Cardiac muscle cell (in vitro differentiated cells and primary cell): ENCODE measurements around the gene AP3D1. TPM values are rescaled to one million over a fixed set of nuclear protein-coding genes. Genes with fewer than 3 reads are reported as not detected.
"Not testable (repeated sequence)": the region's sequence is repeated elsewhere in the genome, so short reads cannot be mapped to it uniquely, and the experiment has no call there.

Experiments
- DNase-seq, 2 donors: peaks; one replicate each; pipeline versions ENCODE4 v3.0.0 to v3.0.0-alpha.2; 2010 to 2017; ENCODE audit warnings: low read depth in 1 of 2, low spot score in 1 of 2
- H3K27ac ChIP-seq: fragments of 200-600 bp; sonication (generic); 2 replicates; pipeline ENCODE4 v1.5.1; 2016
- H3K27me3 ChIP-seq: fragments of 200-600 bp; sonication (generic); 2 replicates; pipeline ENCODE4 v1.6.0; 2016; ENCODE audit warnings: control low read depth
- H3K36me3 ChIP-seq: fragments of 200-600 bp; sonication (generic); 2 replicates; pipeline ENCODE4 v1.5.1; 2016; ENCODE audit warnings: control low read depth
- H3K4me1 ChIP-seq: fragments of 200-600 bp; sonication (generic); 2 replicates; pipeline ENCODE4 v1.8.1; 2017; ENCODE audit warnings: low read depth, mild to moderate bottlenecking, mixed run types
- H3K4me3 ChIP-seq: fragments of 200-600 bp; sonication (generic); 2 replicates; pipeline ENCODE4 v1.5.1; 2016; ENCODE audit warnings: mild to moderate bottlenecking
- H3K9me3 ChIP-seq: fragments of 200-600 bp; sonication (generic); 2 replicates; pipeline ENCODE4 v1.5.1; 2017; ENCODE audit warnings: low read depth, mild to moderate bottlenecking, control low read depth
- polyA plus RNA-seq: library from polyadenylated mRNA; unstranded; fragments of >200 nt; fragmentation: Nextera tagmentation; extraction: Ambion mirVana; gene quantifications from 2 replicates; pipeline ENCODE4 v1.2.1, GENCODE V29; 2016
- total RNA-seq: library from RNA; depleted of rRNA; stranded (reverse); fragments of >200 nt; gene quantifications from 2 replicates; pipeline ENCODE4 v1.2.3, GENCODE V29; 2016
- TF ChIP-seq, protein P1 (sequence below): IDR thresholded peaks from 2 replicates; pipeline ENCODE4 v1.5.1; 2012; ENCODE audit warnings: low read depth, mild to moderate bottlenecking, low read length

The AP3D1 gene
- total RNA-seq (118 and 125 TPM in 2 replicates), polyA plus RNA-seq (112 and 115 TPM in 2 replicates)

DNA sequence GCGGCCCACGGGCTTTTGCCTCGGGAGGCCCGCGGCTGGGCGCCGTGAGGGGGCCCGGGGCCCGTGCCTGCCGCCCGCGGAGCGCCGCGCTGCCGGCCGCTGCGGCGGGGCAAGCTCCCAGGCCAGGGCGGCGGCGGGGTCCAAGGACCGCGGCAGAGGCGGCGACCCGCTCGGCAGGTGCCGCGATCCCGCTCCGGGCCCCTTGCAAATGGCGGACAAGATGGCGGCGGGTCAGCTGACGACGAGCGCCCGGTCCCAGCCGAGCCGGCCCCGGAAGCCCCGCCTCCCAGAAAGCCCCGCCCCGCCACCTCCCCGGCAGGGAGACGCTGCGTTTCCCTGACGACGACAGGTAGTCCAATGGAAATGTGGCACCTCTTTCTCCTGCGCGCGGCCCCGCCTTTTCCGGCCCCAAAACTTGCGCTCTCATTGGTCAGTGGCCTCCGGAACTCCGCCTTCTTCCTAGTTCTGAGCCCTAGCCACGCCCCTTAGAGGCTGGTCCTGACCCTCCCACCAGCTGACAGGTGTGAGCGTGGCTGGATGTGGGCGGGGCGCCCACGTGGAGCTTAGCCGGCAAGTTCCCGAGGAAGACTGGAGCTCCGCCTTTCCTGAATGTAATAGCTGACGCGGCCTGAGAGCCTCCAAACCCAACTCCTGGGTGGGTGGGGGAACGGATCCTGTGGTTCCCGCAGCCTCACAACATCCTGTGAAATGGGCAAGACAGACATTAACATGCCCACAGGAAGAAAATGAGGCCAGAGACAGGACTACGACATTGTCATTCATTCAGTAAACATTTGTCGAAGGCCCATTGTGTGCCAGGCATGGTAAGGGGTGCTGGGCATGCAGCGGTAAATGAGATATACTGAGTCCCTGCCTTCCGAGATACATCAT, at the start of gene AP3D1:
AP3D1 (minus strand) TSS at position 228 of the 891 bp plus-strand sequence. CDS start 232 bp downstream, outside the sequence.
- peaks cover 19% of the 10 kb centered on the region for H3K4me1 ChIP-seq
- peak within 1 kb of the TSS; percentile 95 for H3K27ac ChIP-seq
- H3K9me3 ChIP-seq: no peaks in the 10 kb centered on the region
- TF ChIP-seq, protein P1, sequence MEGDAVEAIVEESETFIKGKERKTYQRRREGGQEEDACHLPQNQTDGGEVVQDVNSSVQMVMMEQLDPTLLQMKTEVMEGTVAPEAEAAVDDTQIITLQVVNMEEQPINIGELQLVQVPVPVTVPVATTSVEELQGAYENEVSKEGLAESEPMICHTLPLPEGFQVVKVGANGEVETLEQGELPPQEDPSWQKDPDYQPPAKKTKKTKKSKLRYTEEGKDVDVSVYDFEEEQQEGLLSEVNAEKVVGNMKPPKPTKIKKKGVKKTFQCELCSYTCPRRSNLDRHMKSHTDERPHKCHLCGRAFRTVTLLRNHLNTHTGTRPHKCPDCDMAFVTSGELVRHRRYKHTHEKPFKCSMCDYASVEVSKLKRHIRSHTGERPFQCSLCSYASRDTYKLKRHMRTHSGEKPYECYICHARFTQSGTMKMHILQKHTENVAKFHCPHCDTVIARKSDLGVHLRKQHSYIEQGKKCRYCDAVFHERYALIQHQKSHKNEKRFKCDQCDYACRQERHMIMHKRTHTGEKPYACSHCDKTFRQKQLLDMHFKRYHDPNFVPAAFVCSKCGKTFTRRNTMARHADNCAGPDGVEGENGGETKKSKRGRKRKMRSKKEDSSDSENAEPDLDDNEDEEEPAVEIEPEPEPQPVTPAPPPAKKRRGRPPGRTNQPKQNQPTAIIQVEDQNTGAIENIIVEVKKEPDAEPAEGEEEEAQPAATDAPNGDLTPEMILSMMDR: no peak
- H3K4me3 ChIP-seq: peak within 1 kb of the TSS; percentile 98
- no peaks in the 10 kb centered on the region for H3K27me3 ChIP-seq
- H3K36me3 ChIP-seq: no peaks in the 10 kb centered on the region
- peak; percentile 100 for DNase-seq

DNA sequence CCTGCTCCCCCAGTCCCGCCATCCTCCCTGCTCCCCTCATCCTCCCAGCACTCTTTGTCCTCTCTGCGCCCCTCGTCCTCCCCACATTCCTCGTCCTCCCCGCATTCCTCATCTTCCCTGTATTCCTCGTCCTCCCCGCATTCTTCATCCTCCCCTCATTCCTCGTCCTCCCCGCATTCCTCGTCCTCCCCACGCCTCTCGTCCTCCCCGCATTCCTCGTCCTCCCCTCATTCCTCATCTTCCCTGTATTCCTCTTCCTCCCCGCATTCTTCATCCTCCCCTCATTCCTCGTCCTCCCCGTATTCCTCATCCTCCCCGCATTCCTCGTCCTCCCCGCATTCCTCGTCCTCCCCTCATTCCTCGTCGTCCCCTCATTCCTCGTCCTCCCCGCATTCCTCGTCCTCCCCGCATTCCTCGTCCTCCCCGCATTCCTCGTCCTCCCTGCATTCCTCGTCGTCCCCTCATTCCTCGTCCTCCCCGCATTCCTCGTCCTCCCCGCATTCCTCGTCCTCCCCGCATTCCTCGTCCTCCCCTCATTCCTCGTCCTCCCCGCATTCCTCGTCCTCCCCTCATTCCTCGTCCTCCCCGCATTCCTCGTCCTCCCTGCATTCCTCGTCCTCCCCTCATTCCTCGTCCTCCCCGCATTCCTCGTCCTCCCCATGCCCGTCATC, 49.4 kb upstream of the AP3D1 start:
- H3K9me3 ChIP-seq, H3K4me3 ChIP-seq, H3K36me3 ChIP-seq, H3K27me3 ChIP-seq, H3K4me1 ChIP-seq, DNase-seq: not testable (repeated sequence)
- H3K27ac ChIP-seq: peak overlapping the region; percentile 28

DNA sequence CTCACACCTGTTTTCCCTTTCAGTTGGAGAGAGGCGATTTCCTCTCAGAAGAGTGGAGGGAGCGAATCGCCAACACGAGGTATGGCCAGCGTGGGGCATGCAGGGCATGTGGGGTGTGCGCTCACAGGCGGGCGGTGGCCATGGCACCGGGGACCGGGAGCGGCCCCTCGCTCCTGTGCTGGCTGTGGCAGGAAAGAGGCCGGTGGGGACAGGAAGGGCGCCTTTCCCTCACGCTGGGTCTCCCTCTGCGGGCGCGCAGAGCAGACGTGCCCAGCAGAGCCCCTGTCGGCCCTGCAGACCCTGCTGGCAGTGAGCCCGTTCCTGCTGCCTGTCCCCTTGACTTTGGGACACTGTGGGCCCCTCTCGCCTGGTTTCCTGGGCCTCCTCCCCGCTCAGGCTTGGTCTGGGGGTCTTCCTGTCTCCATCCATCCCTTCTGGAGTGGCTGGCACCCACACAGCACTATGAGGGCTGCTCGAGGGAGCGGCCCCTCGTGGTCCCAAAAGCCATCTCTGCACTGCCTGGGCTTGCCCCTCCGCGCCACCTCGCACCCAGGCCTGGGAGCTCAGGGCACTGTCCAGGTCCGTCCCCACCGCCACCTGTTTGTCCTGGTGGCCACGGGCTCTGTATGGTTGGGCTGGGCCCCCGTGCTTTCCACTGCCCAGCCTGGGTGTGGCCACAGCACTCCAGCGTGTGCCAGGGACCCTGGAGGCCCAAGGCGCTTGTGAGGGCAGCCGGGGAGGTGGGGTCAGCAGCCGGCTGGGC, 48.7 kb upstream of the AP3D1 start:
- H3K4me1 ChIP-seq: peaks cover 6% of the 10 kb centered on the region
- H3K4me3 ChIP-seq: no peak overlapping the region
- TF ChIP-seq, protein P1: no peak
- no peak for DNase-seq
- H3K27me3 ChIP-seq: no peaks in the 10 kb centered on the region
- peak overlapping the region; percentile 38 for H3K27ac ChIP-seq
- H3K9me3 ChIP-seq: no peaks in the 10 kb centered on the region
- H3K36me3 ChIP-seq: peaks cover 3% of the 10 kb centered on the region

DNA sequence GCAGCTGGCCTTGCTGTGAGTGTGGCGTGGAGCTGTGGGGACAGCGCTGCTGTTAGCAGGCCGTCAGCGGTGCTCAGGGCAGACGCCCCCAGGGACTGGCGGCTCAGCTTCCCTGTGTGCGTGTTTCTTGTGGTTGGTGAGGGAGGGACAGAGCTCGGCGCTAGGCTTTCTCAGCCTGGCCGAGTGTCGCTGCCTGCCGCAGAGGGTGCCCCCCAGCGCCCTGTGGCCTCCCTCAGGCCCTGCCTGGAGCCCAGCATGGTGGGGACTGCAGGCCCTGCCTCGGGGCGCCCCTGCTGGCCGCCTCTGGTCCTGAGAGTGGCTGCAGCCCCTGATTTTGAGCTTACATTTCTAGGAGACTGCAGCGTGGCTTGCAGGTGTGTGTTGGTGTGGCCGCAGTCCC, 47.8 kb upstream of the AP3D1 start:
- DNase-seq: peak in 1 of 2 donors; percentile 49
- Histone ChIP-seq H3K27ac (peak overlapping the region; percentile 38), H3K4me3 (no peak overlapping the region), H3K27me3 (no peaks in the 10 kb centered on the region), H3K9me3 (no peaks in the 10 kb centered on the region), H3K36me3 (peaks cover 3% of the 10 kb centered on the region), H3K4me1 (peaks cover 6% of the 10 kb centered on the region)
- TF ChIP-seq, protein P1: peak; percentile 28

DNA sequence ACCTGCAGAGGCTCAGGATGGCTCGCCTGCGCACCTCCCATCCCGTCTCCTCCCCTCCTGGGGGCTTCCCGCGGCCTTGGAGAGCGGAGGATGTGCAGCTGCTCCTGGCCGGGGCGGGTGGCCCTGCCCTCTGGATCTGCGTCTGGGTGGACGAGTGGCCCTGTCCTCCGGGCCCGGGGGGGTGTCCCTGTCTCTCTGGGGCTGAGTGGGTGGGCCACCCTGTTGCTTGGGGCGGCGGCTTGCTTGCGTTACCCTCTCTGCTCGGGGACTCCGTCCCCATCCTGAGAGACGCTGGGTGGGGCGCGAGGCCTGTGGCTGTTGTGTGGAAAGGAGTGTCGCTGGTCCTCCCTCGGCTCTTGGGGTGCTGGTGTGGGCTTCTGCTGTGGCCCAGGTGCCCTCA, 47.0 kb upstream of the AP3D1 start:
- peak overlapping the region; percentile 38 for H3K27ac ChIP-seq
- H3K27me3 ChIP-seq: no peaks in the 10 kb centered on the region
- H3K9me3 ChIP-seq: no peaks in the 10 kb centered on the region
- H3K36me3 ChIP-seq: no peaks in the 10 kb centered on the region
- no peak for DNase-seq
- TF ChIP-seq, protein P1: no peak
- peaks cover 6% of the 10 kb centered on the region for H3K4me1 ChIP-seq
- no peak overlapping the region for H3K4me3 ChIP-seq
